K562 (cell line): ENCODE results near the gene GRIK5. TPM values are rescaled to one million over a fixed set of nuclear protein-coding genes. Genes with fewer than 3 reads are reported as not detected.
A peak's percentile ranks its signal among the peaks of the same experiment; 100 is the strongest.

Source experiments
- KAT7 ChIP-seq: sonication (generic); formaldehyde crosslinking; IDR thresholded peaks from 2 replicates; pipeline ENCODE4 v1.8.0; 2022; ENCODE audit warnings: missing genetic modification reagents, mild to moderate bottlenecking, borderline replicate concordance
- PML ChIP-seq: IDR thresholded peaks from 2 replicates; pipeline ENCODE4 v1.6.1; 2012; ENCODE audit warnings: low read length, inconsistent platforms
- RERE ChIP-seq: sonication (generic); formaldehyde crosslinking; IDR thresholded peaks from 2 replicates; pipeline ENCODE4 v1.8.0; 2023; ENCODE audit warnings: missing genetic modification reagents, mild to moderate bottlenecking, borderline replicate concordance
- SMAD2 ChIP-seq: fragments of 150-350 bp; IDR thresholded peaks from 2 replicates; pipeline ENCODE4 v1.6.1; 2014; ENCODE audit warnings: low read depth, mild to moderate bottlenecking, low read length
- SREBF2 ChIP-seq: sonication (generic); formaldehyde crosslinking; IDR thresholded peaks from 2 replicates; pipeline ENCODE4 v1.4.0; 2020; ENCODE audit warnings: mild to moderate bottlenecking, missing genetic modification reagents
- SRSF1 ChIP-seq: fragments of 200-400 bp; formaldehyde crosslinking; IDR thresholded peaks from 2 replicates; pipeline ENCODE4 v1.6.1; 2017; ENCODE audit warnings: mild to moderate bottlenecking, low read depth, low read length, moderate library complexity
- TEAD4 ChIP-seq, 2 experiments: sonication (generic) in 1 of 2; formaldehyde crosslinking in 1 of 2; IDR thresholded peaks; 2 replicates each; pipeline versions ENCODE4 v1.6.1 to v1.8.0; 2012 to 2022; ENCODE audit warnings: borderline replicate concordance in 1 of 2, inconsistent platforms in 1 of 2, low read length in 1 of 2, mild to moderate bottlenecking in 1 of 2, missing genetic modification reagents in 1 of 2
- ZSCAN29 ChIP-seq: fragments of 450-650 bp; IDR thresholded peaks from 2 replicates; pipeline ENCODE4 v1.6.1; 2017
- polyA plus RNA-seq, 8 experiments: library from polyadenylated mRNA; depleted of rRNA in 4 of 8; stranded (reverse) in 5 of 8; unstranded in 3 of 8; fragments of >200 nt; fragmentation: Nextera tagmentation in 2 of 8; fragmentation: Illumina TruSeq in 1 of 8; extraction: Ambion mirVana in 2 of 8; extraction: Trizol in 1 of 8; gene quantifications; 2 replicates each; pipeline versions ENCODE4 v1.2.1 to v1.2.3, GENCODE V29; 2011 to 2014; ENCODE audit warnings: inconsistent platforms in 1 of 8, missing spikeins in 1 of 8
- total RNA-seq, 7 experiments: library from RNA; depleted of rRNA in 6 of 7; stranded (reverse); fragments of >200 nt in 6 of 7; fragmentation: Illumina TruSeq in 2 of 7; extraction: Trizol in 2 of 7; gene quantifications; 2 replicates each; pipeline versions ENCODE4 v1.2.1 to v1.2.3, GENCODE V29; 2011 to 2021; ENCODE audit warnings: low replicate concordance in 1 of 7
- TF ChIP-seq, protein P1 (sequence below): fragments of 250-450 bp; sonication (Bioruptor Pico); IDR thresholded peaks from 2 replicates; pipeline ENCODE4 v1.5.0; 2021; ENCODE audit warnings: mild to moderate bottlenecking, borderline replicate concordance
- TF ChIP-seq, protein P2 (sequence below), 3 experiments: fragments of 200-800 bp in 1 of 3; sonication (Bioruptor generic) in 1 of 3; sonication (generic) in 1 of 3; formaldehyde crosslinking in 1 of 3; IDR thresholded peaks; 2 replicates each; pipeline versions ENCODE4 v1.6.1 to v1.8.0; 2016 to 2022; ENCODE audit warnings: mild to moderate bottlenecking in 2 of 3, missing compliant biosample characterization in 2 of 3, missing genetic modification characterization in 2 of 3, missing genetic modification reagents in 1 of 3

GRIK5 gene
- total and polyA plus RNA-seq, 9 of the 15 experiments (the other 6 are each of a cell fraction or from before 2014, with no cell fraction given) = 0.04 to 0.55 (median 0.27) TPM; not detected in 2

GRCh38 chr19:42075616-42076379 is 5.8 kb upstream of the GRIK5 start, which contains the start of gene ZNF574 (continued):
- TF ChIP-seq SREBF2 (CRISPR knock-in tag) (no peak), PML (peak; percentile 81; the same call in 1 of the 2 replicates), RERE (no peak), ZSCAN29 (no peak), KAT7 (CRISPR knock-in tag) (no peak), TEAD4 (IDR thresholded peaks at IDR 0.05; ENCODE audit: low read length) (peak; percentile 49), TEAD4 (CRISPR knock-in tag; IDR thresholded peaks at IDR 0.05; ENCODE audit: borderline replicate concordance) (no peak), SMAD2 (no peak), SRSF1 (no peak)
- TF ChIP-seq, protein P1, sequence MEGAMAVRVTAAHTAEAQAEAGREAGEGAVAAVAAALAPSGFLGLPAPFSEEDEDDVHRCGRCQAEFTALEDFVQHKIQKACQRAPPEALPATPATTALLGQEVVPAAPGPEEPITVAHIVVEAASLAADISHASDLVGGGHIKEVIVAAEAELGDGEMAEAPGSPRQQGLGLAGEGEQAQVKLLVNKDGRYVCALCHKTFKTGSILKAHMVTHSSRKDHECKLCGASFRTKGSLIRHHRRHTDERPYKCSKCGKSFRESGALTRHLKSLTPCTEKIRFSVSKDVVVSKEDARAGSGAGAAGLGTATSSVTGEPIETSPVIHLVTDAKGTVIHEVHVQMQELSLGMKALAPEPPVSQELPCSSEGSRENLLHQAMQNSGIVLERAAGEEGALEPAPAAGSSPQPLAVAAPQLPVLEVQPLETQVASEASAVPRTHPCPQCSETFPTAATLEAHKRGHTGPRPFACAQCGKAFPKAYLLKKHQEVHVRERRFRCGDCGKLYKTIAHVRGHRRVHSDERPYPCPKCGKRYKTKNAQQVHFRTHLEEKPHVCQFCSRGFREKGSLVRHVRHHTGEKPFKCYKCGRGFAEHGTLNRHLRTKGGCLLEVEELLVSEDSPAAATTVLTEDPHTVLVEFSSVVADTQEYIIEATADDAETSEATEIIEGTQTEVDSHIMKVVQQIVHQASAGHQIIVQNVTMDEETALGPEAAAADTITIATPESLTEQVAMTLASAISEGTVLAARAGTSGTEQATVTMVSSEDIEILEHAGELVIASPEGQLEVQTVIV (CRISPR knock-in tag) = no peak
- TF ChIP-seq, protein P2, sequence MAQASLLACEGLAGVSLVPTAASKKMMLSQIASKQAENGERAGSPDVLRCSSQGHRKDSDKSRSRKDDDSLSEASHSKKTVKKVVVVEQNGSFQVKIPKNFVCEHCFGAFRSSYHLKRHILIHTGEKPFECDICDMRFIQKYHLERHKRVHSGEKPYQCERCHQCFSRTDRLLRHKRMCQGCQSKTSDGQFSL (CRISPR knock-in tag; IDR thresholded peaks at IDR 0.05) = 0 out of 2 replicates have a peak, but pooled peaks have one; percentile 75
- TF ChIP-seq, protein P2 (tag; IDR thresholded peaks at IDR 0.05) = no peak
